ENCODE measurements around the gene OSBP2. TPM values are rescaled to one million over a fixed set of nuclear protein-coding genes. Genes with fewer than 3 reads are reported as not detected.

The OSBP2 gene
- total and polyA plus RNA-seq, 10 of the 15 experiments (the other 5 are each of a cell fraction or from before 2014, with no cell fraction given) = 0.11 to 7.7 (median 3.6) TPM

DNA sequence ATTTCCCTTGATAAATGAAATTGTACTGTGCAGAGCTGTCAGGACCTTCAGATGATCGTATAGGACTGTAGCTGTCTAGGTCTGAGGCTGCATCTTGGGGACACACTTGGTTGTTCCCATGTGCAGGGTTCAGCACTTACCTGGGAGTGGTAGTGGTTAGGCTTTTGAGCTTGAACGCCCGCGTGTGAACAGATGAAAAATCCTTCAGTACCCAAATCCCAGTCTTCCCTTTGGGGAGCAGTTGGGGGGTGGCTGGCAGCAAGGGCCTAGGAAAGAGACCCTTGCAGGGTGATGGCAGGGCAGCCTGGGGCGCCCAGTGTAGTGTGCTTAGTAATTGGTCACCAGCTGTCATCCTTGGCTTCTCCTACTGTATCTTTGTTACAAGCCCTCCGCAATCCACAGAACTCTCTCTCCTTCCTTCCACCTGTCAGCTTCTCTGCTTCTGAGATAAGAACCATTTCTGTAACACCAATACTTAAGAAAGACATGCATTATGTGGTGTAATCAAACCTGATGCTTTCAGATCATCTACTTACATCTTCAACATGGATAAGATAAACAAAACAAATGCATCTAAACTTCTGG is 209.3 kb downstream of the OSBP2 start (continued):
- TF ChIP-seq, protein P1, sequence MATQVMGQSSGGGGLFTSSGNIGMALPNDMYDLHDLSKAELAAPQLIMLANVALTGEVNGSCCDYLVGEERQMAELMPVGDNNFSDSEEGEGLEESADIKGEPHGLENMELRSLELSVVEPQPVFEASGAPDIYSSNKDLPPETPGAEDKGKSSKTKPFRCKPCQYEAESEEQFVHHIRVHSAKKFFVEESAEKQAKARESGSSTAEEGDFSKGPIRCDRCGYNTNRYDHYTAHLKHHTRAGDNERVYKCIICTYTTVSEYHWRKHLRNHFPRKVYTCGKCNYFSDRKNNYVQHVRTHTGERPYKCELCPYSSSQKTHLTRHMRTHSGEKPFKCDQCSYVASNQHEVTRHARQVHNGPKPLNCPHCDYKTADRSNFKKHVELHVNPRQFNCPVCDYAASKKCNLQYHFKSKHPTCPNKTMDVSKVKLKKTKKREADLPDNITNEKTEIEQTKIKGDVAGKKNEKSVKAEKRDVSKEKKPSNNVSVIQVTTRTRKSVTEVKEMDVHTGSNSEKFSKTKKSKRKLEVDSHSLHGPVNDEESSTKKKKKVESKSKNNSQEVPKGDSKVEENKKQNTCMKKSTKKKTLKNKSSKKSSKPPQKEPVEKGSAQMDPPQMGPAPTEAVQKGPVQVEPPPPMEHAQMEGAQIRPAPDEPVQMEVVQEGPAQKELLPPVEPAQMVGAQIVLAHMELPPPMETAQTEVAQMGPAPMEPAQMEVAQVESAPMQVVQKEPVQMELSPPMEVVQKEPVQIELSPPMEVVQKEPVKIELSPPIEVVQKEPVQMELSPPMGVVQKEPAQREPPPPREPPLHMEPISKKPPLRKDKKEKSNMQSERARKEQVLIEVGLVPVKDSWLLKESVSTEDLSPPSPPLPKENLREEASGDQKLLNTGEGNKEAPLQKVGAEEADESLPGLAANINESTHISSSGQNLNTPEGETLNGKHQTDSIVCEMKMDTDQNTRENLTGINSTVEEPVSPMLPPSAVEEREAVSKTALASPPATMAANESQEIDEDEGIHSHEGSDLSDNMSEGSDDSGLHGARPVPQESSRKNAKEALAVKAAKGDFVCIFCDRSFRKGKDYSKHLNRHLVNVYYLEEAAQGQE (IDR thresholded peaks at IDR 0.05; ENCODE audit: low read depth, low read length) = no peak
- TF ChIP-seq MTA2 (IDR thresholded peaks at IDR 0.05; ENCODE audit: low read depth) = no peak
- TF ChIP-seq HDAC6 (IDR thresholded peaks at IDR 0.05; ENCODE audit: unreplicated experiment) = no peak
- TF ChIP-seq ZNF217 (IDR thresholded peaks at IDR 0.05) = no peak
- TF ChIP-seq, protein P2, sequence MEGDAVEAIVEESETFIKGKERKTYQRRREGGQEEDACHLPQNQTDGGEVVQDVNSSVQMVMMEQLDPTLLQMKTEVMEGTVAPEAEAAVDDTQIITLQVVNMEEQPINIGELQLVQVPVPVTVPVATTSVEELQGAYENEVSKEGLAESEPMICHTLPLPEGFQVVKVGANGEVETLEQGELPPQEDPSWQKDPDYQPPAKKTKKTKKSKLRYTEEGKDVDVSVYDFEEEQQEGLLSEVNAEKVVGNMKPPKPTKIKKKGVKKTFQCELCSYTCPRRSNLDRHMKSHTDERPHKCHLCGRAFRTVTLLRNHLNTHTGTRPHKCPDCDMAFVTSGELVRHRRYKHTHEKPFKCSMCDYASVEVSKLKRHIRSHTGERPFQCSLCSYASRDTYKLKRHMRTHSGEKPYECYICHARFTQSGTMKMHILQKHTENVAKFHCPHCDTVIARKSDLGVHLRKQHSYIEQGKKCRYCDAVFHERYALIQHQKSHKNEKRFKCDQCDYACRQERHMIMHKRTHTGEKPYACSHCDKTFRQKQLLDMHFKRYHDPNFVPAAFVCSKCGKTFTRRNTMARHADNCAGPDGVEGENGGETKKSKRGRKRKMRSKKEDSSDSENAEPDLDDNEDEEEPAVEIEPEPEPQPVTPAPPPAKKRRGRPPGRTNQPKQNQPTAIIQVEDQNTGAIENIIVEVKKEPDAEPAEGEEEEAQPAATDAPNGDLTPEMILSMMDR (IDR thresholded peaks at IDR 0.05 in 2 of 3, conservative IDR thresholded peaks at IDR 0.05 in 1 of 3; ENCODE audit: control insufficient read depth in 2 of 3, extremely low read depth in 1 of 3, insufficient read depth in 1 of 3, low read depth in 3 of 3, low read length in 3 of 3) = no peak

- ChIA-PET CTCF (no interaction called here), RAD21 (ENCODE audit: unreplicated experiment) (no interaction called here), POLR2A (no interaction called here), SMC1A (ENCODE audit: uncharacterized antibody, unreplicated experiment) (no interaction called here)
- FAIRE-seq (no peak), DNase-seq (ENCODE audit: low read depth, low spot score) (no peak), ATAC-seq (no peak)
- H3K4me1 ChIP-seq (ENCODE audit: control insufficient read depth, insufficient read depth, low read length) = peaks cover 9% of the 10 kb centered on the region
- WGBS (ENCODE audit: insufficient coverage, insufficient replicate concordance, low lambda C conversion rate, missing lambda C conversion rate) = 86% methylated on average over 36 of the region's 49 CpGs
- H3K36me3 ChIP-seq (ENCODE audit: control insufficient read depth in 2 of 2, insufficient read depth in 2 of 2, low read length in 1 of 2) = peaks cover 0 to 6% of the 10 kb centered on the region in 2 experiments; a peak in 2 of 4 replicates
- H3K4me3 ChIP-seq = no peak overlapping the region
- BruUV-seq (replicated peaks) = no TSS peak
- intact Hi-C loops (cut with micrococcal nuclease; ENCODE audit: unreplicated experiment) (no loop called here), in situ Hi-C loops (cut with MboI) (loop anchor here (25.0 kb wide), 2 partner anchors 144 to 269 kb away; partner anchors contain the start of gene SLC35E4)
- H4K20me1 ChIP-seq (ENCODE audit: control insufficient read depth, insufficient read depth) = no peaks in the 10 kb centered on the region
- no peaks in the 10 kb centered on the region for H3K9me3 ChIP-seq (replicated peaks; ENCODE audit: control insufficient read depth, insufficient read depth, low read length)
- no peaks in the 10 kb centered on the region for H3K27me3 ChIP-seq (replicated peaks in 1 of 2; ENCODE audit: control insufficient read depth in 2 of 2, insufficient read depth in 2 of 2, low read length in 1 of 2)
- no peaks in the 10 kb centered on the region for H3K79me2 ChIP-seq (ENCODE audit: control insufficient read depth, insufficient read depth, low read length)
- no peak overlapping the region for H3K27ac ChIP-seq (ENCODE audit: control insufficient read depth, insufficient read depth)
- H3K4me2 ChIP-seq (ENCODE audit: control insufficient read depth, insufficient read depth) = no peak overlapping the region
- H3K9ac ChIP-seq (ENCODE audit: control insufficient read depth, insufficient read depth, low read length) = no peak overlapping the region
- no peak overlapping the region for H2AFZ ChIP-seq (ENCODE audit: control insufficient read depth, low read depth, low read length)
- TF ChIP-seq KDM1A (IDR thresholded peaks at IDR 0.05; ENCODE audit: borderline replicate concordance) (no peak), PML (IDR thresholded peaks at IDR 0.05; ENCODE audit: low read length) (no peak), ATF3 (IDR thresholded peaks at IDR 0.05; ENCODE audit: borderline replicate concordance, extremely low read depth, low read depth, low read length) (no peak), ETV6 (conservative IDR thresholded peaks at IDR 0.05 in 1 of 2, IDR thresholded peaks at IDR 0.05 in 1 of 2; ENCODE audit: borderline replicate concordance in 1 of 2, low read depth in 1 of 2) (no peak), POLR2AphosphoS5 (IDR thresholded peaks at IDR 0.05; ENCODE audit: low read length) (no peak)
- TF ChIP-seq, protein P3, sequence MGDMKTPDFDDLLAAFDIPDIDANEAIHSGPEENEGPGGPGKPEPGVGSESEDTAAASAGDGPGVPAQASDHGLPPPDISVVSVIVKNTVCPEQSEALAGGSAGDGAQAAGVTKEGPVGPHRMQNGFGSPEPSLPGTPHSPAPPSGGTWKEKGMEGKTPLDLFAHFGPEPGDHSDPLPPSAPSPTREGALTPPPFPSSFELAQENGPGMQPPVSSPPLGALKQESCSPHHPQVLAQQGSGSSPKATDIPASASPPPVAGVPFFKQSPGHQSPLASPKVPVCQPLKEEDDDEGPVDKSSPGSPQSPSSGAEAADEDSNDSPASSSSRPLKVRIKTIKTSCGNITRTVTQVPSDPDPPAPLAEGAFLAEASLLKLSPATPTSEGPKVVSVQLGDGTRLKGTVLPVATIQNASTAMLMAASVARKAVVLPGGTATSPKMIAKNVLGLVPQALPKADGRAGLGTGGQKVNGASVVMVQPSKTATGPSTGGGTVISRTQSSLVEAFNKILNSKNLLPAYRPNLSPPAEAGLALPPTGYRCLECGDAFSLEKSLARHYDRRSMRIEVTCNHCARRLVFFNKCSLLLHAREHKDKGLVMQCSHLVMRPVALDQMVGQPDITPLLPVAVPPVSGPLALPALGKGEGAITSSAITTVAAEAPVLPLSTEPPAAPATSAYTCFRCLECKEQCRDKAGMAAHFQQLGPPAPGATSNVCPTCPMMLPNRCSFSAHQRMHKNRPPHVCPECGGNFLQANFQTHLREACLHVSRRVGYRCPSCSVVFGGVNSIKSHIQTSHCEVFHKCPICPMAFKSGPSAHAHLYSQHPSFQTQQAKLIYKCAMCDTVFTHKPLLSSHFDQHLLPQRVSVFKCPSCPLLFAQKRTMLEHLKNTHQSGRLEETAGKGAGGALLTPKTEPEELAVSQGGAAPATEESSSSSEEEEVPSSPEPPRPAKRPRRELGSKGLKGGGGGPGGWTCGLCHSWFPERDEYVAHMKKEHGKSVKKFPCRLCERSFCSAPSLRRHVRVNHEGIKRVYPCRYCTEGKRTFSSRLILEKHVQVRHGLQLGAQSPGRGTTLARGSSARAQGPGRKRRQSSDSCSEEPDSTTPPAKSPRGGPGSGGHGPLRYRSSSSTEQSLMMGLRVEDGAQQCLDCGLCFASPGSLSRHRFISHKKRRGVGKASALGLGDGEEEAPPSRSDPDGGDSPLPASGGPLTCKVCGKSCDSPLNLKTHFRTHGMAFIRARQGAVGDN (IDR thresholded peaks at IDR 0.05) = no peak
Observed at GRCh38 chr22:30905696-30906341, 211.1 kb downstream of the OSBP2 start.
